ENCODE measurements around the gene ZFP42.

- TF ChIP-seq POLR2A (IDR thresholded peaks at IDR 0.05; ENCODE audit: low read depth, low read length): no peak
- no peak for TF ChIP-seq TAF1 (IDR thresholded peaks at IDR 0.05; ENCODE audit: borderline replicate concordance, low read depth, low read length)
Measured at GRCh38 chr4:187999406-187999932, 3.9 kb downstream of the ZFP42 start.
